Choroid plexus epithelial cell (primary cell): ENCODE results near the gene S100A13.
A peak's percentile ranks its signal among the peaks of the same experiment; 100 is the strongest.

ENCODE experiments used
- DNase-seq: peaks from one replicate; pipeline ENCODE4 v3.0.0-alpha.2; 2010; ENCODE audit warnings: low read depth
- H3K4me3 ChIP-seq: 2 replicates; pipeline ENCODE4 v1.5.1; 2011; ENCODE audit warnings: low read depth, mild to moderate bottlenecking, control low read depth, low read length, moderate library complexity
- TF ChIP-seq, protein P1 (sequence below): conservative IDR thresholded peaks from 2 replicates; pipeline ENCODE4 v1.5.1; 2011; ENCODE audit warnings: low read depth, mild to moderate bottlenecking, control low read depth, inconsistent platforms, low read length, moderate library complexity

The S100A13 gene

DNA sequence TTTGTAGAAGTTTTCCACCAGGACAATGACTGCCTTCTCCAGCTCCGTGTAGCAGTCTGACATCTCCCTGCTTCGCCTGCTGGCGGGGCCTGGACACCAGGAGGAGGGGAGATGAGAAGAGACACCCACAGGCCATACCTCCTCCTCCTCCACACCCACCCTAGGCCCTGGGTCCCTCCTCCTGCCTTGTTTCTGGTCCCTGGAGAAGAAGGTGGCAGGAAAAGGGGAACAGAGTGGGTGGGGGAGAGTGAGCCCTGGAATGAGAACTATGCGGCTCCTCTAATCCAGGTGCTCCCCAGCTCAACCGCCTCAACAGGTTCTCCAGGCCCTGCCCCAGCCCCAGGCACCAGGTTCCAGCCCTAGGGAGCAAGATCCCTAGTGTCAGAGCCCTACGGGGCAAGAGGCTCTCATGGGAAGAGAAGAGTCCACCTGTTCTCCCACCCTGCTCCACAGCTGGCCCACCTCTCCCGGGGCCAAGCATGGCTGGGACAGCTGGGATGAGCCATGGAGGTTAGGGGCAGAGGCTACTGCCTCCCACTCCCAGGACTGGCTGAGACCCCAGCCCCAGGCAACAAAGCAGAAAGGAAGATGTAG, 19.1 kb downstream of the S100A13 start:
- no peak for DNase-seq
- TF ChIP-seq, protein P1, sequence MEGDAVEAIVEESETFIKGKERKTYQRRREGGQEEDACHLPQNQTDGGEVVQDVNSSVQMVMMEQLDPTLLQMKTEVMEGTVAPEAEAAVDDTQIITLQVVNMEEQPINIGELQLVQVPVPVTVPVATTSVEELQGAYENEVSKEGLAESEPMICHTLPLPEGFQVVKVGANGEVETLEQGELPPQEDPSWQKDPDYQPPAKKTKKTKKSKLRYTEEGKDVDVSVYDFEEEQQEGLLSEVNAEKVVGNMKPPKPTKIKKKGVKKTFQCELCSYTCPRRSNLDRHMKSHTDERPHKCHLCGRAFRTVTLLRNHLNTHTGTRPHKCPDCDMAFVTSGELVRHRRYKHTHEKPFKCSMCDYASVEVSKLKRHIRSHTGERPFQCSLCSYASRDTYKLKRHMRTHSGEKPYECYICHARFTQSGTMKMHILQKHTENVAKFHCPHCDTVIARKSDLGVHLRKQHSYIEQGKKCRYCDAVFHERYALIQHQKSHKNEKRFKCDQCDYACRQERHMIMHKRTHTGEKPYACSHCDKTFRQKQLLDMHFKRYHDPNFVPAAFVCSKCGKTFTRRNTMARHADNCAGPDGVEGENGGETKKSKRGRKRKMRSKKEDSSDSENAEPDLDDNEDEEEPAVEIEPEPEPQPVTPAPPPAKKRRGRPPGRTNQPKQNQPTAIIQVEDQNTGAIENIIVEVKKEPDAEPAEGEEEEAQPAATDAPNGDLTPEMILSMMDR = no peak
- H3K4me3 ChIP-seq = no peak overlapping the region

DNA sequence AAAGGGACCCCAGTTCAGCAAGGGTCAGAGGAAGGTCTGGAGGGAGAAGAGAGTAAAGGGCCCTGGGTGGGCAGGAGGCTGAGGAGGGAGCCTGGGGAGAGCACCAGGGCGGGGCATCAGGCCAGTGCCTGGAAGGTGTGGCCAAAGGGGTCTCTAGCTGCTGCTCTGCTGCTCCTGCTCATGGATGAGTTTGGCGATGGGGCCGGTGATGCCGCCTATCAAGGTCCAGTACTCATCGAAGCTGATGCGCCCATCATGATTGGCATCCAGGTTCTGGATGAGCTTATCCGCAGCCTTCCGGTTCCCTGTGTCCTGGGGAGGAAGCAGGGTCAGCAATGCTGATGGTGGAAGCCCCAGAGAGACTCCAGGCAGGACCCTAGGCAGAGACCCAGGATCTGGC, 19.9 kb downstream of the S100A13 start:
- DNase-seq = no peak
- TF ChIP-seq, protein P1 = no peak
- no peak overlapping the region for H3K4me3 ChIP-seq

DNA sequence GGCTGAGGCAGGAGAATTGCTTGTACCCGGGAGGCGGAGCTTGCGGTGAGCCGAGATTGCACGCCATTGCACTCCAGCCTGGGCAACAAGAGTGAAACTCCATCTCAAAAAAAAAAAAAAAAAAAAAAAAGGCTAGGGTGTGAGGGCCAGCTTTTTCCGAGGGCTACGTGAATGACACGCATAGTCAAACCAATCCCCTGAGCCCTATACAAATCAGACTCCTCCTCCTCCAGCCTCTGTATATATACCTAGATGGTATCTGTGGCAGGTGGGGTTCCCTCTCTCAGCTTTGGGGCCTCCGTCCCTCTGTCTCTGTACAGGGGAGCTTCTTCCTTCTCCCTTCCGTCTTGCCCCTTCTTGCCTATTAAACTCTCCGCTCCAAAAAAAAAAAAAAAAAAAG, 21.1 kb downstream of the S100A13 start:
- no peak overlapping the region for H3K4me3 ChIP-seq
- TF ChIP-seq, protein P1 = no peak
- no peak for DNase-seq

DNA sequence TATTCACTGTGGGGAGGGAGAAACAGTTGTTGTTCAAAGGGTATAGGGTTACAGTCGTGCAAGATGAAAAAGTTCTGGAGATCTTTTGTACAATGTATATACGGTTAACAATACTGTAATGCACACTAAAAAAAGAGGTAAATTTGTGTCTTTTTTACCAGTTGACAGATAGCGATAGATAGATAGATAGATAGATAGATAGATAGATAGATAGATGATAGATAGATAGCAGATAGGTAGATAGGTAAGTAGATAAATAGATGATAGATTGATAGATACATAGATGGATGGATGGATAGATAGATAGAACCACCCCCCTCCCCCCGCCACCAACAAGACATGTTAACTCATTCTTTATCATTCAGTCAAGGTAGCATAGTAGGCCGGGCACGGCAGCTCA, 24.6 kb downstream of the S100A13 start:
- TF ChIP-seq, protein P1 = no peak
- H3K4me3 ChIP-seq = no peak overlapping the region
- no peak for DNase-seq

DNA sequence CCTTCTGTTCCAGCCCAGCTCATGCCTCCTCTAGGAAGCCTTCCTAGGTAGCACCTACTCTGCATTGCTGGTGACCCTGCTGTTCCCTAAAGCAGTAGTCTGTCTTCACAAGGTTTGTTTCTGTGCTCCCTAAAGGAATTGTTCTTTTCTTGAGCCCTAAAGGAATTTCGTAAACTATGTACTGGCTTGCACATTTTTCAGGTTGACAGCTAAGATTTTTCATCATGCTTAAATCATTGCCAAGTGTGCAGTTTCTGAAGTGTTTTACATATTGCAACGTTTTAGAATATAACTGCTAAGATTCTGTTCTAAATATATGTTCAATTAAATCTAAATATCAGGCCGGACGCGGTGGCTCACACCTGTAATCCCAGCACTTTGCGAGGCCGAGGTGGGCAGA, 27.5 kb downstream of the S100A13 start:
- peak; percentile 41 for DNase-seq
- no peak overlapping the region for H3K4me3 ChIP-seq
- TF ChIP-seq, protein P1 = no peak

DNA sequence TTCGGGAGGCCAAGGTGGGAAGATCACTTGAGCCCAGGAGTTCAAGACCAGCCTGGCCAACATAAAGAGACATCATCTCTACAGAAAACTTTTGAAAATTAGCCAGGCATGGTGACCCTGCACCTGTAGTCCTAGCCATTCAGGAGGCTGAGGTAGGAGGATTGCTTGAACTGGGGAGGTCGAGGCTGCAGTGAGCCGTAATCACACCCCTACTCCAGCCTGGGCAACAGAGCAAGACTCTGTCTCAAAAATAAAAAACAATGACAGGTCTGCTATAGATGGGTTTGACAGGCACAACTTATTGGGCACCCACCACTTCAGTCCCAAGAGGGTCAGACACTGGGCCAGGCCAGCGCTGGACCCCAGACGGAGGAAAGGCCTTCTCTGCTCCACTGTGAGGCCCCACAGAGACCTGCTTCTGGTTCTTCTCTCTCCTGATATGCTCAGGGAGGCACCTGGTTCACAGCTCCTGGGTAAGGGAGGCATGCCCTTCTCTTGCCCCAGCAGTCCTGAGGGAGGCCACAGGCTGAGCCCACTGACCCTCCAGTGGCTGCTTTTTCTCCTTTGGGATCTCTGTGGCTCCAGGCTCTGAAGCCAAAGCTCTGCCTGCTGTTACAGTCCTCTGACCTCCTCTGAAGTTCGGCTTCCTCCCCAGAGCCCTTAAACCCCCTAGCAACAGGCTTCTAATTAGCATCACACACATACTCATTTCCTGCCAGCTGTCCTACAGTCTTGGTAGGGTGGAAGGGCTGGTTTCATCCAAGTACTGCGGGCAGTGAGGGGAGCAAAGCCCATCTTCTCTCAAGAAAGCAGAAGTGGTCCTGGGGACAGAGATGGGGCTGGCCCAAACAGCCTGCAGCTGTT, 28.8 kb downstream of the S100A13 start:
- H3K4me3 ChIP-seq = no peak overlapping the region
- TF ChIP-seq, protein P1 = no peak
- DNase-seq = peak; percentile 70
